NCI-H1092 (cell line): Measurements from ENCODE around the gene PAAF1.

Experiments
- DNase-seq: peaks from one replicate; lab custom pipeline; 2025; lab: John Stamatoyannopoulos, UW

Gene PAAF1

GRCh38 chr11:73972620-73973449 is 96.0 kb downstream of the PAAF1 start:
- DNase-seq = no peak

- no peak for DNase-seq
Measured at GRCh38 chr11:73974604-73975478, 98.0 kb downstream of the PAAF1 start.

GRCh38 chr11:73975479-73975757 is 98.6 kb downstream of the PAAF1 start:
- no peak for DNase-seq

GRCh38 chr11:73976451-73977151 is 99.8 kb downstream of the PAAF1 start:
- no peak for DNase-seq

GRCh38 chr11:73977856-73978519 is 101.2 kb downstream of the PAAF1 start:
- no peak for DNase-seq

- DNase-seq = no peak
Measured at GRCh38 chr11:73978576-73979086, 101.8 kb downstream of the PAAF1 start.

- DNase-seq = peak; percentile 18
Measured at GRCh38 chr11:73980001-73980961, 103.5 kb downstream of the PAAF1 start.
